Prostate gland (tissue), 2 donors: Measurements from ENCODE around the gene GBX1.

Source experiments
- CTCF ChIP-seq, 4 experiments: fragments of 200-600 bp in 2 of 4; fragments of 450-650 bp in 2 of 4; sonication (generic) in 2 of 4; IDR thresholded peaks; 1 replicate in 3 of 4; 2 replicates in 1 of 4; pipeline ENCODE4 v1.5.1; 2016 to 2019; ENCODE audit warnings: antibody characterized with exemption in 4 of 4, mild to moderate bottlenecking in 2 of 4, moderate library complexity in 2 of 4
- POLR2A ChIP-seq: fragments of 450-650 bp; IDR thresholded peaks from one replicate; pipeline ENCODE4 v1.6.1; 2016; ENCODE audit warnings: antibody characterized with exemption, mild to moderate bottlenecking

GRCh38 chr7:151117565-151117964, 49.9 kb downstream of the GBX1 start:
- no peak for TF ChIP-seq CTCF (IDR thresholded peaks at IDR 0.05)
- TF ChIP-seq POLR2A = no peak
